Measurements from ENCODE around the gene TRPC6.
"Not testable (repeated sequence)": the region's sequence is repeated elsewhere in the genome, so short reads cannot be mapped to it uniquely, and the experiment has no call there.

TRPC6 gene

GRCh38 chr11:101446238-101446637 is 137.6 kb downstream of the TRPC6 start:
- DNase-seq, result no peak

- DNase-seq, result no peak
Measured at GRCh38 chr11:101445761-101446160, 138.0 kb downstream of the TRPC6 start.

GRCh38 chr11:101444851-101445250 is 139.0 kb downstream of the TRPC6 start:
- no peak for DNase-seq

- peak; percentile 2 for DNase-seq
Measured at GRCh38 chr11:101444164-101444563, 139.6 kb downstream of the TRPC6 start.

- no peak for DNase-seq
Measured at GRCh38 chr11:101442936-101443521, 140.8 kb downstream of the TRPC6 start.

- DNase-seq, result no peak
Measured at GRCh38 chr11:101442171-101442570, 141.6 kb downstream of the TRPC6 start.

- DNase-seq, result no peak
Measured at GRCh38 chr11:101441747-101442146, 142.1 kb downstream of the TRPC6 start.

- no peak for DNase-seq
Measured at GRCh38 chr11:101439488-101439887, 144.3 kb downstream of the TRPC6 start.

- not testable (repeated sequence) for DNase-seq
Measured at GRCh38 chr11:101438708-101439107, 145.1 kb downstream of the TRPC6 start.

GRCh38 chr11:101438126-101438525 is 145.7 kb downstream of the TRPC6 start:
- DNase-seq, result no peak

GRCh38 chr11:101436511-101437142 is 147.2 kb downstream of the TRPC6 start:
- peak; percentile 29 for DNase-seq

- DNase-seq, result no peak
Measured at GRCh38 chr11:101435408-101435973, 148.3 kb downstream of the TRPC6 start.

- DNase-seq, result no peak
Measured at GRCh38 chr11:101434026-101434643, 149.7 kb downstream of the TRPC6 start.

- DNase-seq, result no peak
Measured at GRCh38 chr11:101433151-101433550, 150.7 kb downstream of the TRPC6 start.

GRCh38 chr11:101429703-101430540 is 153.9 kb downstream of the TRPC6 start:
- no peak for DNase-seq

GRCh38 chr11:101428918-101429317 is 154.9 kb downstream of the TRPC6 start:
- DNase-seq, result no peak

- no peak for DNase-seq
Measured at GRCh38 chr11:101407324-101407723, 176.5 kb downstream of the TRPC6 start.
